Brain microvascular endothelial cell (primary cell): ENCODE measurements around the gene PLS1.

Experiments used
- DNase-seq: peaks from one replicate; pipeline ENCODE4 v3.0.0-alpha.2; 2020
- H3K27ac ChIP-seq: fragments of 250-450 bp; sonication (Bioruptor Pico); 2 replicates; pipeline ENCODE4 v1.5.1; 2020; ENCODE audit warnings: mild to moderate bottlenecking, moderate library complexity
- H3K27me3 ChIP-seq: fragments of 250-450 bp; sonication (Bioruptor Pico); replicated peaks from 2 replicates; pipeline ENCODE4 v1.5.1; 2020; ENCODE audit warnings: mild to moderate bottlenecking
- H3K36me3 ChIP-seq: fragments of 250-450 bp; sonication (Bioruptor Pico); replicated peaks from 2 replicates; pipeline ENCODE4 v1.5.1; 2020; ENCODE audit warnings: mild to moderate bottlenecking
- H3K4me3 ChIP-seq: 2 replicates; pipeline ENCODE4 v1.5.1; 2011; ENCODE audit warnings: low read depth, mild to moderate bottlenecking, control low read depth, low read length, moderate library complexity
- CTCF ChIP-seq: IDR thresholded peaks from 2 replicates; pipeline ENCODE4 v1.5.1; 2011; ENCODE audit warnings: low read depth, mild to moderate bottlenecking, moderate library complexity, low read length, control low read depth, inconsistent platforms; ENCODE audit errors: missing control alignments
- in situ Hi-C: cut with HindIII; loops from 2 replicates; pipeline ENCODE4 v1.10.0; 2017; ENCODE audit warnings: low sequenced_read_pairs, low pct_ligation_motif_present

The PLS1 gene

GRCh38 chr3:142595141-142595540, 1.1 kb upstream of the PLS1 start:
- in situ Hi-C loops, result loop anchor here (25.0 kb wide), 1 partner anchor 417 kb away; the partner anchor contains the start of gene U2SURP
- no peaks in the 10 kb centered on the region for H3K36me3 ChIP-seq
- TF ChIP-seq CTCF, result no peak
- no peak overlapping the region for H3K27ac ChIP-seq
- no peak overlapping the region for H3K4me3 ChIP-seq
- no peak for DNase-seq
- no peaks in the 10 kb centered on the region for H3K27me3 ChIP-seq

- no peak for TF ChIP-seq CTCF
- peak overlapping the region; percentile 88 for H3K4me3 ChIP-seq
- H3K27ac ChIP-seq, result peak overlapping the region; percentile 71
- in situ Hi-C loops, result loop anchor here (25.0 kb wide), 1 partner anchor 417 kb away; the partner anchor contains the start of gene U2SURP
- no peaks in the 10 kb centered on the region for H3K36me3 ChIP-seq
- DNase-seq, result peak; percentile 89
- no peaks in the 10 kb centered on the region for H3K27me3 ChIP-seq
Observed at GRCh38 chr3:142595581-142595950, 627 bp upstream of the PLS1 start.

GRCh38 chr3:142596726-142597088, 514 bp downstream of the PLS1 start:
- no peaks in the 10 kb centered on the region for H3K36me3 ChIP-seq
- TF ChIP-seq CTCF, result no peak
- DNase-seq, result no peak
- H3K27me3 ChIP-seq, result no peaks in the 10 kb centered on the region
- no peak overlapping the region for H3K27ac ChIP-seq
- H3K4me3 ChIP-seq, result peak overlapping the region; percentile 88
- in situ Hi-C loops, result loop anchor here (25.0 kb wide), 1 partner anchor 416 kb away; the partner anchor contains the start of gene U2SURP

- in situ Hi-C loops, result loop anchor here (25.0 kb wide), 1 partner anchor 414 kb away; the partner anchor contains the start of gene U2SURP
- no peak for TF ChIP-seq CTCF
- Histone ChIP-seq H3K4me3 (no peak overlapping the region), H3K27me3 (no peaks in the 10 kb centered on the region), H3K27ac (no peak overlapping the region), H3K36me3 (no peaks in the 10 kb centered on the region)
- no peak for DNase-seq
Observed at GRCh38 chr3:142597906-142598305, 1.7 kb downstream of the PLS1 start.

- in situ Hi-C loops, result no loop called here
- TF ChIP-seq CTCF, result no peak
- Histone ChIP-seq H3K36me3 (no peaks in the 10 kb centered on the region), H3K27ac (no peak overlapping the region), H3K27me3 (no peaks in the 10 kb centered on the region), H3K4me3 (no peak overlapping the region)
- no peak for DNase-seq
Observed at GRCh38 chr3:142601713-142602112, 5.5 kb downstream of the PLS1 start.
